GM21360 (cell line): Measurements from ENCODE around the gene AOPEP.

Experiments
- ATAC-seq: cut with Tn5 transposase; IDR thresholded peaks from one replicate; pipeline ENCODE4 v1.9.1; 2021; ENCODE audit warnings: mild to moderate bottlenecking, moderate library complexity; ENCODE audit not compliant: unreplicated experiment

The AOPEP gene

DNA sequence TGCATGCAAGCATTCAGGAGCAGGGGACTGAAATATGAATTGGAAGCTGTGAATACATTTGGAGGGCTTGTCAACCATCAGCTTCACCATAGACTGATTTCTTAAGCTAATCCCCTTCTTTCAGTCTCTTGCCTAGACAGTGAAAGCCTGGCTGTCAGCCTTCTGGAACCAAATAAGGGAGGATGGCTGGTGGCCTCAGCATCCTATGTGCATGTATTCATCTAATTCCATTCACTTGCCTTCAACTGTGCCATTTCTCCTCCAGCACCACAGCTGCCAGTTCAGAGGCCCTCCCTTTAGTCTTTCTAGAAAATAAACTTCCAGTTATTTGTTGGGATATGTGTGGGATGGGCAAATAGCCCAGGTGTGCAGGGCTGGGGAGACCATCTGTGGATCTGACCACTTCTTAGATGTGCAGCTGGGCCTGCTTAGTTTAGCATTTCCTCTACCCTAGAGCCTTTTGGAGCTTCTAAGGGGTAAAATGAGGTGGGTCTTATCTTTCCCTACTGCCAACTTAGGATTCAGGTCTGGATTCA is 62.1 kb downstream of the AOPEP start:
- no peak for ATAC-seq

DNA sequence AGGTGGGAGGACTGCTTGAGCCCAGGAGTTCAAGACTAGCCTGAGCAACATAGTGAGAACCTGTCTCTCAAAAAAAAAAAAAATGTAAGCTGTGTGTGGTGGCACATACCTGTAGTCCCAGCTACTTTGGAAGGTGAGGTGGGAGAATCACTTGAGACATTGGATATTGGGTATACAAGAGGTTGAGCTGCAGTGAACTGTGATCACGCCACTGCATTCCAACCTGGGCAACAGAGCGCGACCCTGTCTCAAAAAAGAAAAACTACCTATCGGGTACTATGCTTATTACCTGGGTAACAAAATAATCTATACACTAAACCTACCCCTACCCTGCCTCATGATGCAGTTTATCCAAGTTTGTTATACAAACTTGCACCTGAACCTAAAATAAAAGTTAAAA is 64.9 kb downstream of the AOPEP start:
- ATAC-seq: no peak

DNA sequence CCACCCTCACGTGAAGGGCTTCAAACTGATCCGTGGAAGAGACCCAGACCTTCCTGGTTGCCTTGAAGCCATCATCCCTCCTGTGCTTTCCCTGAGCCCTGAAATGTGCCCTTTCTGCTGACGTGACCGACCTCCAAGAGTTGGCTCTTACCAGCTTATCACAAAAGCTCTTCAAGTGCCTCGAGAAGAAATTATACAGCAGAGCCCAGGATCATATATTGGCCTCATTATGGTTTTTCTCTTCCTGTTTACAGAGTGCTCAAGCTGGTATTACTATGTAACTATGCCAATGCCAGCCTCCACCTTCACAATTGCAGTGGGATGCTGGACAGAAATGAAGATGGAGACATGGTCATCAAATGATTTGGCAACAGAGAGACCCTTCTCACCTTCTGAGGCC is 66.0 kb downstream of the AOPEP start:
- ATAC-seq: no peak

DNA sequence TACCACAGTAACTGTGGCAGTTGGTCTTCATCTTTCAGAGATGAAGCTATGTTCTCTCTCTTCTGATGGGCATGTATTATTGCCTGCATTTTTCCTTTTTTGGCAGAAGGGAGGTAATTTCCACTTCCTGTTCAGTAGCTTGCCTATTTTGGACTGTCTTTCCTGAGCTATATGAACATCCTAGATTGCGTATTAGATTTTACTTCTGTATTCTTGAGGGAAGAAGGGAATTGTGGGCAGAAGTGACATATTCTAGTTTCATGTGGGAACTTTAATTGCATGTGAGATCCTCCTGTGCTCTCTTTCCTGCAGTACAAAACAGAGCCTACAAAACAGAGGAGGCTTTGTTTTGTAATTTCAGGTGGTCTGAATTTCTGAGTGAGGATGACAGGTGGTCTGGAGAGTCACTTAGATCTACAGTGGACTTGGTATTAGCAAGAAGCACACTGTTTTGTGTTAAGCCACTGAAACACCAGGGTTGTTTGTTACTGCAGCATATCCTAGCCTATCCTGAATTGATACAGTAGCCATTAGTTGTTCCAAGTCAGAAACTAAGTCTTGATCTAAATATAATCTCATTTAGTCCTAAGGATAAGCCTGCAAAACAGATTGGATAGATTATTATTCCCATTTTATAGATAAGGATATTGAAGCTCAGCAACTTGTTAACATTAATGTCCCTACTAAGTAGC is 68.1 kb downstream of the AOPEP start:
- ATAC-seq: no peak

DNA sequence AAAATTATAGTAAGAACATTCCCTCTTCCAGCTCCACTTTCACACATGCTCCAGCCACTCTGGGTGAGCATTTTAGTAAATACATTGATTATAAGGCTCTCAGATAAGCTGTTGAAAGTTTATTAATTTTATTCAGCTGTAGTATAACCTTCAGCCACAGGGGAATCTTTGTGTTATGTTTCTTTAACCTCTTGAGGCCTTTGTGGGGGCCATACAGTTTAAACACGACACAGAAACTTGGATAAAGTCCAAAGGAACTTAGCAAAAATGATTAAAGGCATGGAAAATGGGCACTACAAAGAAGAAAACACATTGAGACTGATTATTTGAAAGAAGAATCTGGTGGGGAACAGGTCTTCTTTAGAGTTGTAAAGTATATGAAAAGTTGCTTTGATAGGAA is 70.2 kb downstream of the AOPEP start:
- ATAC-seq: no peak

DNA sequence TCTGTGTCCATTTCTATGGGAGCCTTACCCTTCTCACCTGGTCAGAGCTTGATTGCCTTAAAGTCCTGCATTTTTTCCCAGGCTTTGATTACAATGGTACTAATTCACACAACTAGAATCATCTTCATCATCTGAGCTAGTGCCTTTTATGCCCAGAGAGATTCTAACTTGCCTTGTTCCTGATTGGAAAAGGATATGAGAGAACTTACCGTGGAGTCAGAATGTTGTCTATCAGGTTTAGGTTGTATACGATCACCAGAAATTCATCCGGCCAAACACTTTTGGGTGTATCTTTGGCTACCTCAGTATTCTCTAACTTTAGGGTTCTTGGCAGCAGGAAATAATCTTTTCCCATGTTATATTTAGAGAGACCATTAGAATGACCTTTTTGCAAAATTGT is 71.7 kb downstream of the AOPEP start:
- ATAC-seq: no peak

DNA sequence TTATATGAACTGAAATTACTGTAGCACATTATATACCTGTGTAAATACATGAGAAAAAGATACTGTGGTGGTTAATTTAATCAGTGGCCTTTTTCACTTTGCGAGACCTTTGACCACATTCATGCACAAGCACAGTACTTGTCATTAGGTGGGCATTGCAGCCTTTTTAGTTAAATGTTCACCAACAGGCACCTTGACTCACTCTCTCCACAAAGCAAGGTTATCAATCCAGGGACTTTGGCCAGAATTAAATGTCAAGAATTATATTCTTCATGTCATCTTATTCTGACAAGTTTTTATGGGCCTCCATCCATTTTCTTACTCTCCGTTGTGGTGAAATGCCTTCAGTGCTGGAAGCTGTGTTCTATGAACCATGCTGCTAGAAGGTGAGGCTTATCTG is 72.2 kb downstream of the AOPEP start:
- ATAC-seq: no peak

DNA sequence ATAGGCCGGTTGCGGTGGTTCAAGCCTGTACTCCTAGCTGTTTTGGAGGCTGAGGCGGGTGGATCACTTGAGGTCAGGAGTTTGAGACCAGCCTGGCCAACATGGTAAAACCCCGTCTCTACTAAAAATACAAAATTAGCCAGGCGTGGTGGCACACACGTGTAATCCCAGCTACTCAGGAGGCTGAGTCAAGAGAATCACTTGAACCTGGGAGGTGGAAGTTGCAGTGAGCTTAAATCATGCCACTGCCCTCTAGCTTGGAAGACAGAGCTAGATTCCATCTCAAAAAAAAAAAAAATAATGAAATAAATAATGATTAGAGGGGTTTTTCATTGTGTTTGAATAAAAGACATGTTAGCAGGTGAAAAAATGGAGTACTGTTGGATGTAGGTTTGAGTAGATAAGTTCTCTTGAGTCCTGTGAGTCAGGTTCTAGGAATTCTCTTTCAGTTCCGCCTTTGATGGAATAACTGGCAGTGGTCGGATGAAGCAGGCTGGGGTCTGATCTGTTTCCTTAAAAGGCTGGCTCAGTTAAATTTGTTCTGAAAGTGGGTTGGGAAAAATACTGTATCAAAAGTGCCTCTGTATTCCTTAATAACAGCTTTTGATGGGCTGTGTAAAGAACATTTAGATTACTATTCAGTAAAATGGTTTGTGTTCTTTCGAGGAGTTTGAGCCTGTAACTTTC is 73.2 kb downstream of the AOPEP start:
- no peak for ATAC-seq

DNA sequence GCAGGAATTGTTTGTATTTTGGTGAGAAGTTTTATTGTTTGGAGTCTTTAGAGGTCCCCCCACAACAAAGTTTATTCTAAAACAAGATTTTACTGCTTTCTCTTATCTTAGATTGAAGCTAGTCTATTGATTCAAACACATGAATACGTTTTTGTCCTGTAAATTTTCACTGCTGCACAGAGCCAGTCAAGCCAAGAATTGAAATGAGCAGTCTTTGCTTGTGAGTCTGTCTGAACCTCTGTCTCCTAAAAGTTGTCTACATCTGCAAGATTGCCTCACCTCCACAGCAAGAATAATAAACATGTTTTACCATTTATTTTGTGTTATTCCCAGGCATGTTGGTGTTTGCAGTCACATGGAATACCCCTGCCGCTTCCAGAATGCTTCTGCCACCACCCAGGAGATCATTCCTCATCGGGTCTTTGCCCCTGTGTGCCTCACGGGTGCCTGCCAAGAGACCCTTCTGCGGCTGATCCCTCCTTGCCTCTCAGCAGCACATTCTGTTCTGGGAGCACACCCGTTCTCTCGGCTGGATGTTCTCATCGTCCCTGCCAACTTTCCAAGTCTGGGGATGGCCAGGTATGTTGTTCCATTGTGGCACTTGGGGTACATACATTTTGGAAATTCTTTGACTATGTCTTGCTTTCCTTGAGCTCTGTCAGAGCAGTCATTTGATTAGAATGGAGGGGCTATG is 74.1 kb downstream of the AOPEP start:
- no peak for ATAC-seq

DNA sequence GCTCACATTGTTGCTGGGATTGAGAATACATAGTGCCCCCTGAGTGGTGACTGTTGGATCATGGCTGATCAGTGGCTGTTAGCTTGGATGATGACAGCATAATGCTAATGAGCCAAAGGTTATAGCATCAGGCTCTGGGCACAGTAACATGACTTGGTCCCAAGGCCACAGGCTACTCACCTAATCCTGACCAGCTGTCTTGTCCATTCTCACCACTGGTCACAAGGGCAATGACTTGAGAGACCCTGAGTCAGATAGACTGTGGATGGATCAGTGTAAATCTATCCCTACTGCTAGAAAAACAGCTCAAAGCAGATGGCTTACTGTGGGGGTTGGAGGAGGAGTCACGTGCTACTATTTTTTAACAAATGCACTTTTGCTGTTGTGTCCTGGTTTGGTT is 74.7 kb downstream of the AOPEP start:
- no peak for ATAC-seq

DNA sequence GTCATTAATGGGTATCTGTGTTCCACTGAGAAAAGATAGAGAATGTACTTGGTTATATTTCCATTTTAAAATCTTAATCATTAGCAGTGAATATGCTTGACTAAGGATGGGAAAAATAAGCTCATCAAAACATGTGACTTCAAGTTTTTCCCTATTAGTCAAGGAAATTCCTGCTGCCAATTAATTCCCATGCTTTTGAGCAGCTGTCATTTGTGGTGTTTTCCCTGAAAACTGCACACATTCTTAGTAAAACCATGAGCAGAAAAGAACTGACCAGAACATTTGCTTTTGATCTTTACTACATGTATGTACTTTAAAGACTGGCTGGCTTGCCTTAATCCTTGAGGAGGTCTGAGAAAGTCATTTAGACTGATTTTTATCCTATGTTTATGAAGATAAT is 75.2 kb downstream of the AOPEP start:
- no peak for ATAC-seq

DNA sequence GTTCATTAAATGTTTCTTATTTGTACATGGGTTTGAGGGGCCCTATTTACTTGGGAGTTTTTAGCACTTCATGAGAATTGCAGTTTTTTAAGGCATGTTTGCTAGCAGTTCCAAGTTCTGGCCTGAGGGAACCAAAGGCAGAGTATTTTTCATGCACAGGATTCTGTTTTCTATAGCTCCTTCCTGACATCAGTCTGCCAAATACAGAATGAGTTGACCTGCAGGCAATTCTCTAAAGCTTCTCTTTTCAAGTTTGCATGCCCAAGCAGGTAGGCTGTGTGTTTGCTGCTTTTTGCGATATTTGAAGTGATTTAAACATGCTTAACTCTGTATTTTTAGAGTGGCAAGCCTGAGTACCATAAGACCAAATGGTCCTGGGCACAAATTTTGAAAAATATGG is 75.8 kb downstream of the AOPEP start:
- ATAC-seq: no peak

DNA sequence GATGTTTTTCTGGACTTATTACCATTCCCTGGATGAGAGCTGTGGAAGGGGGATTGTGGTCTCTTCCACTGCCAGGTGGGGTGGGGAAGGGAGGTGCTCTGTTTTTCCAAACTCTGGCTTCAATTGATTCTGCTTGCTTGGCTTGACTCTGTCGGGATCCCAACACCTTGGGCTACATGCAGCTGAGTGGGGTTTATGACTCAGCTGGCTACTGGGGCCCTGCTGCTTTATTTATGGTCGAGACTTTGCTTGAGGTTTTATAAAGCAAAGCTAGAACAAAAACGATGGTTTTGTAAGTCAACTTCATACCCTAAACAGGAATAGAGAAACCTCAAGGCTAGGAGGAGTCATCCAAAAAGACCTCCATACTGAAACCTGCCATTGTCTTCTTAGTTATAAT is 76.3 kb downstream of the AOPEP start:
- no peak for ATAC-seq

DNA sequence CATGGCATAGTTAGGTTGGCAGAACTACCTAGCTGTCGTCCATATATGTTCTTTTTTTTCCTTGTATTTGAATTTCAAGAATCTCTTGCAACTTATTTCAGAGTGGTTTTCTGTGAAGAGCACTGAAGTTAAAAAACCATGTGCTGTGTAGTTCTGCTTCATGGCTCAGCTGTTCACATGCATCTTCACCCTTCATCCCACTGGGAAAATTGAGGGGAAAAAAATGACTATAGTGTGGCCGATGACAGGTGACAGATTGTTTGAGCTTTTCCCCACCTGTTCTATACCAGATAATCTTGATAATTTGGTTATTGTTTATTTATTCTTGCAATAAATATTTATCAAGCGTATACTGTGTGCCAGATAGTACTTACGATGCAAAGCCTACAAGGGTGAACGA is 77.8 kb downstream of the AOPEP start:
- ATAC-seq: no peak

DNA sequence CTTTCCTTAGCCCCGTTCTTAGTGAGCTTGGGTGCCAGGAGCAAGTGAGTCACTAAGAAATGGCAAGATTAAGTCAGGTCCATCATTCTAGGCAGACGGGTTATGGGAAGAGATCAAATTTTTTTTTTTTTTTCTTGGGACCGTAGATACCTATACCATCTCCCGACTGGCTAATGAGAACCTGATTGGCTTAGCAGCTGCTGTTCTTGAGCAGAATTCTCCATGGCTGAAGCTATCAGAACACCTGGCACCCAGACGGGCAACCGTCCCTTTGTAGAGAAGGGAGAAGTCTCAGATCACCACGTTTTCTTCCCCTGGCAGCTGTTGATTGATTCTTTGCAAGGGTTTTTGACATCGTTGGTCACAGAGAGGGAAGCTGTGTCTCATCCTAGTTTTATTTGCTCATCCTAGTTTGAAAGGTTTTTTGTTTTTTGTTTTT is 78.6 kb downstream of the AOPEP start:
- no peak for ATAC-seq

DNA sequence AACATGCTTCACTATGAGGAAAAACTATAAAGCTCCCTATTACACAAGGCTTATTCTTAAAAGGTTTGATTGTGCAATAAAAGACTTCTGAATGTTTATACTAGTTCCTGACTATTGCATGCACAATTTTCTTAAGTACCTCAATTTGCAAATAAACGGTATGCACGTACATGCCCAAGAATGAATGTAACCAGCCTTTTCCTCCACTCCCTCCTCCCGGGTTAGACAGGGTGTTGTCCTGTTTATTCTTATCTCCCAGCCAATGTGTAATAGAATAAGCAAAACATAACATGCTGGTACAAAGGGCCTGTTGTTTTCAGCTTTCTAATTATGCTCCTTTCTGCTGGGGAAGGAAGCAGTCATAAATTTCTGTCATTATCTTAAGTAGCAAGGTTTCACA is 79.1 kb downstream of the AOPEP start:
- ATAC-seq: no peak

DNA sequence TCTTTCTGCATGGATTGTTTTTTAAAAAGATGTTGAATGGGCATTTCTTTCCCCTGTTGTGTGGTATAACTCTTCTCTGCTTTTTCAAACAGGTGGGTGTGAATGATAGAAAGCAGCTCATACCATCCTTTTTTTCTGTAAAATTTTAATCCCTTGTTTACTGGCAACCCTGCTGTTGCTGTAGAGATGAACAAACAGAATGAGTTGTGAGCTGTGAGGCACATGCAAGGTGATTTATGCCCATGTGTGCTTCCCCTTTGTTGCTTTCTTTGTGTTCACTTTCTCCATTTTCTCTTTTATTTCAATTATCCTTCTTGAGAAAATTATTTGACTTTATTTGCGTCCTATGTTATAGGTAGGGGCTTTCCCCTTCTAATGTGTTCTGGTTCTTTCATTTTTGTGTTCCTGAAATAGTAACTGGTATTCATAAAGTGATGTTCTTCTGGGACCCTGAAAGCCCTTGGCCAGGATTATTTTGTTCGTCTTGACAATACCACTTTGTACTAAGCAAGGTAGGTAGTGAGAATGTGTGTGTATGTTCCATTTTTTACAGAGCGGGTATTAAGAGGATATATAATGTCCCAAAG is 79.9 kb downstream of the AOPEP start:
- ATAC-seq: no peak

DNA sequence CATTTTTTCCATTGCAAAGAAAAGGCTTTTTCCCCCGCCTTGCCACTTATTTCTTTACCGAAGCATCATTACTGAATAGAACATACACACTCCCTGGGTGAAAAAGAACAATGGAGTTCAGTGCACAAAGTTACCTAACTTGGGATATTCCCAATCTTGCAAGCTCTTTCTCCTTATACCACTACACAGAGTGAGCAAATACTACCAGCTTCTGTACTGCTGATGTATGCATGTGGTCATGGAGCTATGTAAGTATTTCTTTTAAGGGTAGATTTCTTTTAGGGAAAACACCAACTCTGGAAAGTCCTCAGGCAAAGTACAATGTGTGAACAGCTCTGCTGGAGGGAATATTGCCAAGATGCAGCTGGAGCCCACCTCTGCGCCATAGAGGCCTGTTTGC is 81.1 kb downstream of the AOPEP start:
- ATAC-seq: no peak

DNA sequence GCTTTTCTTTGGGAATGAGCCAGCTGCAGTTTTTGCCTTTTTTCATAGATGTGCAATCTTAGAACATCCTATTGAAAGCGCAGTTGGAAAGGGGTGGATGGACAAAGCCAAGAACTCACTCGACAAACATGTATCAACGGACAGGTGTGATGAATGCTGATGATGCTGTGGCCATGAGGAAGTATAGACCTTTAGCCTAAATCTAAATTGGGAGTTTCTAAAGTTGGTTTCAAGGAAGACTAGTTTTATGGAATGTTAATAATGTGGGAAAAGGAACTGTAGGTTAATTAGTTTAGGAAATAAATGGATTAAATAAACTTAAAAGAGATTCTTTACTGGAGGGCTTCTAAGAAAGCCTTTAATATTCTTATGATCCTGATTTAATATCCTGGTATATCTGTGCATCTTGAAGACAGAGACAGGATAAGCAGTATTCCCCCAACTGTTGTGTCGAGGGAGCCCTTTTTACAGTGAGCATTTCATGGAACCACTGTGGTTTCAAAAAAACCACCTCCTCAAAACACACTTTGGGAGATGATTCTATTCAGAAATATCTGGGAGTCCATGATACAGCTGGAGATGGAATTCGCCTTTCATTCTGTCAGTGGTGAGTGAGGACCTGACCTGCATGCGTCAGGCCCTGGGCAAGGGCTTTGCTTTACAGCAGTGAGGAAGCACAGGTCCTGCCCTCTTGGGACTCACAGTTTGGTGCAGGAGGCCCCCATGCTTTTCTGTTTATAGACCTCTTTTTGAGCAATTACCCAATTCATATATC is 82.6 kb downstream of the AOPEP start:
- ATAC-seq: no peak

DNA sequence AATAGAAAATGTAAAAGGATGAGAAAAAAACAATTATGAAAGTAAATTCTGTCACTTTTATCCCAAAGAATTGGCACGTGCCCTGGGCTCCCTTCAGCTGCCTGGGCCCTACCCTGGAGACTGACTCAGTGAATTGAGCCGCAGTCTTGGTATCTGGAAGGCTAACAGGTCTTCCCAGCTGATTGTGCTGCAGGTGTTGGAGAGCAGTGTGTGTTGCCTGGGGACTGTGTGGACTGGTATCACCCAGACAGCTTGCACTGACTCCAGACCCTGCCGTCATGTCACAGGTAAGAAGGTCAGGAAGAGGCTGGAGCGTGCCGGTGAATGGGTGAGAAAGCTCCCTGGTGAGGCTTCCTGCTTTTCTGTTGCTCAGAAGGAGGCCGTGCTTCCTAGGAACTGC is 83.3 kb downstream of the AOPEP start:
- ATAC-seq: no peak

DNA sequence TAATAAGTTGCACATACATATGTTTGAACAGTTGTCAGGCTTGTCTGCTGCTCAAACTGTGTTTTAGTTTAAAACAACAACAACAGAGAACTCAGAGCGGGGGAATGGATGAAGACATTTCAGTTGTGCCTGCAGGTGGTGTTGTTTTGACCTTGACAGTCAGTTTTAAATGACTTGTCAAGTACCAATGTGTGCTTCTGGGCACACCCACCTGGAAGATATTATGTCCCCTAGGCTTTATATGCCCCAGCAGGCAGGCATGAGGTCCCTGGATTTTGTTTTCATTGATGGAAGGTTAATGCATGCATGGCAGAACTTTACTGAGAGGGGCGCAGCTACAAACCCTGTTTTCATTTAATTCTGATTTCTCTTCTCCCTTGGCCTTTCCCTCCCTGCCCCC is 84.6 kb downstream of the AOPEP start:
- ATAC-seq: no peak
